ENCODE results near the gene CSF3.
"Not testable (repeated sequence)": the region's sequence is repeated elsewhere in the genome, so short reads cannot be mapped to it uniquely, and the experiment has no call there.

The CSF3 gene

GRCh38 chr17:39999067-39999466, 16.2 kb upstream of the CSF3 start:
- DNase-seq: no peak

DNA sequence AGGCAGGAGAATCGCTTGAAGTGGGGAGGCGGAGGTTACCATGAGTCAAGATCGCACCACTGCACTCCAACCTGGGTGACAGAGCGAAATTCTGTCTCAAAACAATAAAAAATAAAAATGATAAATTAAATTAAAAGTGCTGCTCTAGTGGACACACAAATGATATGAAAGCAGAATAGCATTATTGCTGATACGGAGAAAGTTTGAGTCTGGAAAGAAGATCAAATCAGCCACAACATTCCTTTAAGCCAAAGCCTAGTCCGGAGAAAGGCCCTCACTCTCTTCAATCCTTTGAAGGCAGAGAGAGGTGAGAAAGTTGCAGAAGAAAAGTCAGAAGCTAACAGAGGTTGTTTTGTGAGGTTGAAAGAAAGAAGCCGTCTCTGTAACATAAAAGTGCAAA, 15.1 kb upstream of the CSF3 start:
- no peak for DNase-seq

GRCh38 chr17:40001335-40001734, 13.9 kb upstream of the CSF3 start:
- DNase-seq: not testable (repeated sequence)

DNA sequence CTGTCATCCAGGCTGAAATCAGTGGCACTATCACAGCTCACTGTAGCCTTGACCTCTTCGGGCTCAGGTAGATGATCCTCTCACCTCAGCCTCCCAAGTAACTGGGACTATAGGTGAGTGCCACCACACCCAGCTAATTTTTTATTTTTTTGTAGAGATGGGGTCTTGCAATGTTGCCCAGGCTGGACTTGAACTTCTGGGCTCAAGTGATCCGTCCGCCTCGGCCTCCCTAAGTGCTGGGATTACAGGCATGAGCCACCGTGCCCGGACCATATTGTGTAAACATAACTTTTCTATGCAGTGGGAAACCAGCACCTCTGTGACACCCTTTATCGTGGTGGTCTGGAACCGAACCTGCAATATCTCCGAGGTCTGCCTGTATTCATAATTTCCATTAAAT, 11.2 kb upstream of the CSF3 start:
- DNase-seq: no peak

GRCh38 chr17:40004712-40005111, 10.5 kb upstream of the CSF3 start:
- DNase-seq: no peak

GRCh38 chr17:40005520-40005919, 9.7 kb upstream of the CSF3 start:
- no peak for DNase-seq

- DNase-seq: not testable (repeated sequence)
These were observed 4.2 kb upstream of the CSF3 start for GRCh38 chr17:40010946-40011500.

GRCh38 chr17:40012017-40012647, 3.1 kb upstream of the CSF3 start:
- DNase-seq: not testable (repeated sequence)

- no peak for DNase-seq
These were observed 762 bp upstream of the CSF3 start for GRCh38 chr17:40014375-40014980.

- DNase-seq: no peak
These were observed 1.1 kb downstream of the CSF3 start for GRCh38 chr17:40015998-40016985.

GRCh38 chr17:40017422-40018080, 2.3 kb downstream of the CSF3 start:
- DNase-seq: no peak

DNA sequence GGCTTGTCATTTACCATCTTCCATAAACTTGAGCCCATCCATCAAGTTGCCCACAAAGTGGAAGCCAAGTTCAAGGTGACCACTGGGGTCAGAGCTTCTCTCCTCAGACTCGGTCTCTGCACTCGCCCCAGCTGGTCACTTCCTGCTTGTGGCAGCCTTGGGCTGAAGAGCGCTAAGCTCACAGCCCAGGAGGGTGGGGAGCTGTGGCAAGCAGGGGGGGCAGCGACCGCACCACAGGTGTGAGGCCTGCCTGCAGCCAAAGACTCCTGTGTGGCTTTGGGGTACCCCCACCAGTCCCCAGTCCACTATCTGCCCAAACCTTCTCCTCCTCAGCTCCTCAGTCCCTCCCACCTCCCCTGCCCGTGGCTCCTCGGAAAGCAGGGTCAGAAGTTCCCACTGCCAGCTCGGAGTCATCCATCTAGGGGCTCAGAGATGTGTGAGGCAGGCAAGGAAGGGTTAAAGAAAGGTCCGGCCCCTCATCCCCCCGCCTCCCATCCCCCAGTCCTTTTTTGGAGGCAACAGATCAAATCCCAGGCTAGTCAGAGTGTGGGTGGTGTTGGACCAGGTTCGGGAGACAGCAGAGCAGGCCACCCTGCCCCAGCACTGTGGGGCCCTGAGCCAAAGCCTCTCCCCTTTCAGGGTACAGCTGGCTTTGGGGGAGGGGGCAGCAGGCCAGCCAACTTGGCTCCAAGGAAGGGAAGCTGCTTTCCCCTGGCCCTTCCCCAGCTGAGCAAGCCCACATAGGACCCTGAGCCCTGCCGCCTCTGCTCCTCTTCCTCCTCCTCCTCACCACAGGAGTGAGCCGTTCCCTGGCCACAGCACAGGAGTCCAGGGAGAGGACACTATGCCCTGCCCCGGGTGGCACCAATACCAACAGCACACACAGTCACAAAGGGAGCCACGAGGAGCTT, 3.2 kb downstream of the CSF3 start:
- no peak for DNase-seq

DNA sequence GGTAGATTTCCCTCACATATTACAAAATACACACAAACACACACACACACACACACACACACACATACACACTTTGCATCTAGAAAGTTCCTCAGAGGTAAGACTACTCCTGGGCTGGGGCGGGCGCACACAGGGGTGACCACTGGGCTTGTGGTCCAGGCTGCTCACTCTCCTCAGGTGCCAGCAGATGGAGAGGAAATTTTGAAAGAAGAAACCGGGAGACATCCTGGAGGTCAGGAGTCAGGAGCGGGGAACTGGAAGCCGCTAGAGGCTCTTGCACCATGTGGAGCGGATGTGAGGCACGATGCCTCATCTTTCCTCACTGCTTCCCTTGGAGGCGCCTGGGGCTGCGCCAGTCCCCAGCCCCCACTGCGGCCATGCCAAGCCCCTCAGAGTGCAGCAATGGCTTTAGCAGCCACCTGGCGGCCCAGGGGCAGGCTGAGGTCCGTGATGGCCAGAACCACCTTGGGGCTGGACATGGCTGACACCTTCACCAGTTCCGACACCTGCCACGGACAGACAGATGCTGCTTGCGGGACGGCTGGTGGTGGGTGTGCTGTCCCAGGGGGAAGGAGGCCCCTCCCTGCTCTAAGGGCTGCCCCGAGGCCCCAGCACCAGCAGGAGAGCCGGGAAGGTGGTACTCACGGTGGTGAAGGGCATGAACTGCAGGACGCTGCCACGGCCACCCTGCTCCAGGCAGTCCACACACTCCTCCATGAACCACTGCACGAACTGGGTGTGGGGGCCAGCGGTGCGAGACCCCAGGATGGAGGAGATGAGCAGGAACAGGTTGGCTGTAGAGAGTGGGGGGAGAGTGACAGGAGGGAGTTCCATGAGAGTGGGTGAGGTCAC, 4.1 kb downstream of the CSF3 start:
- no peak for DNase-seq

- DNase-seq: no peak
These were observed 4.9 kb downstream of the CSF3 start for GRCh38 chr17:40020146-40020545.

- no peak for DNase-seq
These were observed 6.3 kb downstream of the CSF3 start for GRCh38 chr17:40021451-40021971.

- DNase-seq: no peak
These were observed 7.3 kb downstream of the CSF3 start for GRCh38 chr17:40022497-40022896.

DNA sequence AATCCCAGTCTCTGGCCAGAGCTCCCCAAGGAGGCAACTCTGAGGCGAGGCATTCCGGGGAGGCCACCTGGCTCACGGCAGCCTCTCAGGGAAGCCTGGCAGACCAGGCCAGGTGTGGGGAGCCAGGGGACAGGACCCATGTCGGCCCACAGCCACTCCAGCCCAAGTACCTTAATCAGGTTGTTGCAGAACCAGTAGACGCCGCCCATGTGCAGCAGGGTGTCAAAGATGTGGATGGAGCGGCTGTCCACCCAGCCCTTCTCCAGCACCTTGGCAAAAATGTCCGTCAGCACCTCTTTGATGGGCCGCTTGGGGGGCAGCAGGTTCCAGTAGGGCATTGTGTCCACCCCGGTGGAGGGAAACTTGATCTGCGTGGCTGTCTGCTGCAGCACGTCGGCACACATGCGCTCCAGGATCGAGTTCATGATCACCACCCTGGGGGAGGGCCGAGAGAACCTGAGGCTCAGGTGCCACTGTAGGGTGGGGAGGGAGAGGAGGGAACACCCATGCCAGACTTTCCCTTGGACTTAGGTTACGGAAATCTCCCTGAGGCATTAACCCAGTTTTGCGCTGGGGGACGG, 7.8 kb downstream of the CSF3 start:
- DNase-seq: no peak

- DNase-seq: no peak
These were observed 8.5 kb downstream of the CSF3 start for GRCh38 chr17:40023590-40024292.

GRCh38 chr17:40024901-40025300, 9.7 kb downstream of the CSF3 start:
- no peak for DNase-seq

All from activated gamma-delta T cell treated with Interleukin-2 at 50 U/mL for 16 hours (primary cell).